Measurements from ENCODE around the gene PLIN4.

DNA sequence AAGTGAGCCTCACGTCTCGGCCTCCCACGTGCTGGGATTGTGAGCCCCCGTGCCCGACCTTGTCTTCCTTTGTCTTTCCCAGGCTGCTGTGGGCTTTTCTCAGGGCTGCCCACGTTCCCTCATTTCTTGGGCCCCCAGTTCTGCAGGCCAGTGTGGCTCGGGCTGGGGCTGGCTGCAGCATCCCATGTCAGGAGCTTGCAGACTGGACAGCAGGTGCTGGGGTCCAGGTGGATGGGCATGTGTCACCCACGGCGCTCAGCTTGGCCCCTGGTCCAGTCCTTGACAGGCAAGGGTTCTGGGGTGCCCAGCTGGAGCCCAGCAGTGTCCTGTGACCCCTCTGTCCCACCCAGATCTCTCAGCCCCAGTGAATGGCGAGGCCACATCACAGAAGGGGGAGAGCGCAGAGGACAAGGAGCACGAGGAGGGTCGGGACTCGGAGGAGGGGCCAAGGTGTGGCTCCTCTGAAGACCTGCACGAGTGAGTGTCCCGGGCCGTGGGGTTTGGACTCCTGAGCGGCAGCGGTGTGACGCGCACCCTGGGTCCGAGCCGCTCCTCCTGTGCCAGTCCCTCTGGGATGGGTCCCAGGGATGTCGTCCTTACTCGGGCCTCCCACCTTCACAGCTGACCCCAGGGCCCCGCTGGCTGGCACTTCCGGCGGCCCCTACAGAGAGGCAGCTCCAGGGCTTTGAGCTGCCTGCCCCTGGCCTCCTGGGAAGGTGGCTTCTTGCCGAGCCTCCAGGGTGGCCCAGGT lies 17.3 kb downstream of the PLIN4 start:
- TF ChIP-seq, protein P1, sequence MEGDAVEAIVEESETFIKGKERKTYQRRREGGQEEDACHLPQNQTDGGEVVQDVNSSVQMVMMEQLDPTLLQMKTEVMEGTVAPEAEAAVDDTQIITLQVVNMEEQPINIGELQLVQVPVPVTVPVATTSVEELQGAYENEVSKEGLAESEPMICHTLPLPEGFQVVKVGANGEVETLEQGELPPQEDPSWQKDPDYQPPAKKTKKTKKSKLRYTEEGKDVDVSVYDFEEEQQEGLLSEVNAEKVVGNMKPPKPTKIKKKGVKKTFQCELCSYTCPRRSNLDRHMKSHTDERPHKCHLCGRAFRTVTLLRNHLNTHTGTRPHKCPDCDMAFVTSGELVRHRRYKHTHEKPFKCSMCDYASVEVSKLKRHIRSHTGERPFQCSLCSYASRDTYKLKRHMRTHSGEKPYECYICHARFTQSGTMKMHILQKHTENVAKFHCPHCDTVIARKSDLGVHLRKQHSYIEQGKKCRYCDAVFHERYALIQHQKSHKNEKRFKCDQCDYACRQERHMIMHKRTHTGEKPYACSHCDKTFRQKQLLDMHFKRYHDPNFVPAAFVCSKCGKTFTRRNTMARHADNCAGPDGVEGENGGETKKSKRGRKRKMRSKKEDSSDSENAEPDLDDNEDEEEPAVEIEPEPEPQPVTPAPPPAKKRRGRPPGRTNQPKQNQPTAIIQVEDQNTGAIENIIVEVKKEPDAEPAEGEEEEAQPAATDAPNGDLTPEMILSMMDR (IDR thresholded peaks at IDR 0.05), result no peak
- no peak for TF ChIP-seq POLR2A (IDR thresholded peaks at IDR 0.05)
